ENCODE results near the gene RPP40.

DNA sequence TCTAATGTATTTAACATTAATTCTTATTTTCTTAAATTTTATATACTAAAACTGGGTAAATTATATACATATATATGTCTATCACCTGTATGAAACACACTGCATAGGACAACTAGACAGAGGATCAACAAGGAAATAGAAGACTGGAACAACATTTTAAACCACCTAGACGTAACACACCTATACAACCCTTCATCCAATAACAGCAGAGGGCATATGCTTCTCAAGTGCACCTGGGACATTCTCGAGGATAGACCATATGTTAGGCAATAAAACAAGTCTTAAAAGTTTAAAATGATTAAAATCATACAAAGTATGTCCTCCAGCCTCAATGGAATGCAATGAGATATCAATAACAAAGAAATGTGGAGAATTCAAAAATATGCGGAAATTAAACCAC lies 45.2 kb downstream of the RPP40 start:
- TF ChIP-seq, protein P1, sequence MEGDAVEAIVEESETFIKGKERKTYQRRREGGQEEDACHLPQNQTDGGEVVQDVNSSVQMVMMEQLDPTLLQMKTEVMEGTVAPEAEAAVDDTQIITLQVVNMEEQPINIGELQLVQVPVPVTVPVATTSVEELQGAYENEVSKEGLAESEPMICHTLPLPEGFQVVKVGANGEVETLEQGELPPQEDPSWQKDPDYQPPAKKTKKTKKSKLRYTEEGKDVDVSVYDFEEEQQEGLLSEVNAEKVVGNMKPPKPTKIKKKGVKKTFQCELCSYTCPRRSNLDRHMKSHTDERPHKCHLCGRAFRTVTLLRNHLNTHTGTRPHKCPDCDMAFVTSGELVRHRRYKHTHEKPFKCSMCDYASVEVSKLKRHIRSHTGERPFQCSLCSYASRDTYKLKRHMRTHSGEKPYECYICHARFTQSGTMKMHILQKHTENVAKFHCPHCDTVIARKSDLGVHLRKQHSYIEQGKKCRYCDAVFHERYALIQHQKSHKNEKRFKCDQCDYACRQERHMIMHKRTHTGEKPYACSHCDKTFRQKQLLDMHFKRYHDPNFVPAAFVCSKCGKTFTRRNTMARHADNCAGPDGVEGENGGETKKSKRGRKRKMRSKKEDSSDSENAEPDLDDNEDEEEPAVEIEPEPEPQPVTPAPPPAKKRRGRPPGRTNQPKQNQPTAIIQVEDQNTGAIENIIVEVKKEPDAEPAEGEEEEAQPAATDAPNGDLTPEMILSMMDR (IDR thresholded peaks at IDR 0.05), result no peak
- TF ChIP-seq POLR2A (IDR thresholded peaks at IDR 0.05), result no peak

All from uterus (tissue), 2 donors.